ENCODE data around the gene RASL11B. TPM values are rescaled to one million over a fixed set of nuclear protein-coding genes. Genes with fewer than 3 reads are reported as not detected.
A peak's percentile ranks its signal among the peaks of the same experiment; 100 is the strongest.

RASL11B gene
- total RNA-seq, 2 experiments from 2014 or later = 0.23 to 0.25 TPM

GRCh38 chr4:52844596-52844995 lies 17.5 kb upstream of the RASL11B start:
- Mint-ChIP-seq H3K36me3 (ENCODE audit: low read depth) (no peaks in the 10 kb centered on the region), H3K4me1 (peaks cover 17% of the 10 kb centered on the region), H3K27ac (no peak overlapping the region), H3K27me3 (no peaks in the 10 kb centered on the region), H3K9me3 (ENCODE audit: low read depth) (no peaks in the 10 kb centered on the region), H3K4me3 (no peak overlapping the region)
- intact Hi-C loops (cut with DNase I, micrococcal nuclease) = loop anchor here in 1 of 2 experiments (5.0 kb wide), 1 partner anchor 52 kb away; no protein-coding TSS in a partner anchor
- no peak for DNase-seq
- CTCF ChIA-PET = interaction anchor here (1.0 to 1.1 kb wide), 2 partner anchors 9 to 22 kb away, joined by 3 read pairs; no protein-coding TSS in a partner anchor
- POLR2A ChIA-PET = no interaction called here
- ATAC-seq = peak; percentile 39

- H3K36me3 Mint-ChIP-seq (ENCODE audit: low read depth) = no peaks in the 10 kb centered on the region
- ATAC-seq (no peak), DNase-seq (no peak)
- CTCF ChIA-PET = no interaction called here
- POLR2A ChIA-PET = no interaction called here
- no peak overlapping the region for H3K27ac Mint-ChIP-seq
- H3K27me3 Mint-ChIP-seq = no peaks in the 10 kb centered on the region
- no peak overlapping the region for H3K4me3 Mint-ChIP-seq
- peaks cover 17% of the 10 kb centered on the region for H3K4me1 Mint-ChIP-seq
- intact Hi-C loops (cut with DNase I, micrococcal nuclease) = no loop called here
- no peaks in the 10 kb centered on the region for H3K9me3 Mint-ChIP-seq (ENCODE audit: low read depth)
Observed at GRCh38 chr4:52846502-52846901, 15.6 kb upstream of the RASL11B start.

GRCh38 chr4:52848254-52848653 lies 13.9 kb upstream of the RASL11B start:
- Mint-ChIP-seq H3K36me3 (ENCODE audit: low read depth) (no peaks in the 10 kb centered on the region), H3K4me1 (peaks cover 14% of the 10 kb centered on the region), H3K27ac (no peak overlapping the region), H3K9me3 (ENCODE audit: low read depth) (no peaks in the 10 kb centered on the region), H3K27me3 (no peaks in the 10 kb centered on the region), H3K4me3 (no peak overlapping the region)
- DNase-seq (no peak), ATAC-seq (no peak)
- CTCF ChIA-PET = no interaction called here
- POLR2A ChIA-PET = no interaction called here
- intact Hi-C loops (cut with DNase I, micrococcal nuclease) = no loop called here

DNA sequence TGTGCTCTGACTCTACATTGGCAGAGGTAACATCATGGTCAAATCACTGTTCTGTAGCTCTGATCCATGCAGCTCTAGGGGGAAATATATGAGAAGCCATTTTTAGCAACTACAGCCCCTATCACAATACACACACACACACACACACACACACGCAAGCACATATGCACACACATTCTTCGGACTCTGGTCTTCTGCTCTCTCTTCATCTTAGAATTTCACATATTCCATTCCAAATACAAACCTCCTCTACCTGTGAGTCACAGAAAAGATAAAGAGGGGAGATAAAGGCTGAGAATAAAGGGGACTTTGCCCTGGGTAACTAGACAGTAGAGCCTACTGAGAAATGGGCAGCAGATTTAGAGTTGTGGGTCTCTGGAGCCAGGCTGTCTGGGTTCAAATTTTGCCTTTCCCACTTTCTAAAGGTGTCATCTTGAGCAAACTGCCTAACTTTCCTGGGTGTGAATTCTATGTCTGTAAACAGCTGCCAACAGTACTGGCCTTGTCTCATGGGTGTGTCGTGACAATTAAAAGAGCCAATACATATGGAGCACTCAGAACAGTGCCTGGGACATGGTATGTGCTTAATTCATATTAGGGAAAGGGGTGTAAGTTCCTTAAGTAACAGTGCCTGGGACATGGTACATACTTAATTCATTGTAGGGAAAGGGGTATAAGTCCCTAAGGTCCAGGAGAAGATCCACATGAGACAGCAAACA lies 11.6 kb upstream of the RASL11B start:
- CTCF ChIA-PET = interaction anchor here (1.0 kb wide), 1 partner anchor 9 kb away, joined by 3 read pairs; no protein-coding TSS in a partner anchor
- Mint-ChIP-seq H3K4me3 (no peak overlapping the region), H3K9me3 (ENCODE audit: low read depth) (no peaks in the 10 kb centered on the region), H3K27ac (no peak overlapping the region), H3K36me3 (ENCODE audit: low read depth) (no peaks in the 10 kb centered on the region), H3K27me3 (peaks cover 2% of the 10 kb centered on the region), H3K4me1 (peaks cover 4% of the 10 kb centered on the region)
- intact Hi-C loops (cut with DNase I, micrococcal nuclease) = no loop called here
- POLR2A ChIA-PET = no interaction called here
- no peak for DNase-seq
- ATAC-seq = no peak

GRCh38 chr4:52852041-52852440 lies 10.1 kb upstream of the RASL11B start:
- intact Hi-C loops (cut with DNase I, micrococcal nuclease) = no loop called here
- POLR2A ChIA-PET = no interaction called here
- no peak overlapping the region for H3K4me3 Mint-ChIP-seq

DNA sequence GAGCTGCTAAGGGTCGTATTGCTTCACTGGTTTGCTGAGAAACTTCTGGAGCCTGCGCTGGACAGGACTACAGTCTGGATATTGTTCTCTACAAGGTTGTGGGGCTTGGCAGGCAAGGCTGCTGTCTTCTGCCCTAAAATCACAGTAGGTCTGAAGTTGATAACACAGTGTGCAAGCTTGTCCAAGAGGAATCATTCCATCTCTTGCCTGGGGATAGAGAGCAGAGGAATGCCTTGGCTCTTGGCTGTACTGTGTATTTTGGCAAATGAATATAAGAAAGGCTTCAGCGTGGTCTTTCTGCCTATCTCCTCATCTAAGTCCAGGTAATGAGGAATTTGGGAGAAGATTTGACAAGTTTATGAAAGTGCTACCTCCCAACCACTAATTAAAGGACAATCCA lies 9.4 kb upstream of the RASL11B start:
- ATAC-seq (no peak), DNase-seq (no peak)
- no peak overlapping the region for H3K4me3 Mint-ChIP-seq
- peaks cover 4% of the 10 kb centered on the region for H3K4me1 Mint-ChIP-seq
- H3K9me3 Mint-ChIP-seq (ENCODE audit: low read depth) = no peaks in the 10 kb centered on the region
- POLR2A ChIA-PET = no interaction called here
- CTCF ChIA-PET = interaction anchor here (0.7 to 1.1 kb wide), 2 partner anchors 8 to 12 kb away, joined by 3 read pairs; no protein-coding TSS in a partner anchor
- H3K27ac Mint-ChIP-seq = no peak overlapping the region
- intact Hi-C loops (cut with DNase I, micrococcal nuclease) = no loop called here
- no peaks in the 10 kb centered on the region for H3K36me3 Mint-ChIP-seq (ENCODE audit: low read depth)
- H3K27me3 Mint-ChIP-seq = peaks cover 12% of the 10 kb centered on the region

More at GRCh38 chr4:52852041-52852440, 10.1 kb upstream of the RASL11B start:
- Mint-ChIP-seq H3K36me3 (ENCODE audit: low read depth) (no peaks in the 10 kb centered on the region), H3K4me1 (peaks cover 4% of the 10 kb centered on the region), H3K27me3 (peaks cover 8% of the 10 kb centered on the region), H3K27ac (no peak overlapping the region), H3K9me3 (ENCODE audit: low read depth) (no peaks in the 10 kb centered on the region)
- ATAC-seq (no peak), DNase-seq (no peak)
- CTCF ChIA-PET = no interaction called here

- Mint-ChIP-seq H3K4me3 (no peak overlapping the region), H3K4me1 (peaks cover 4% of the 10 kb centered on the region), H3K36me3 (ENCODE audit: low read depth) (no peaks in the 10 kb centered on the region), H3K27ac (no peak overlapping the region), H3K9me3 (ENCODE audit: low read depth) (peaks cover 1% of the 10 kb centered on the region), H3K27me3 (peaks cover 12% of the 10 kb centered on the region)
- ATAC-seq (no peak), DNase-seq (no peak)
- ChIA-PET POLR2A (no interaction called here), CTCF (interaction anchor here (0.7 to 1.1 kb wide), 2 partner anchors 9 to 11 kb away, joined by 3 read pairs; no protein-coding TSS in a partner anchor)
- intact Hi-C loops (cut with DNase I, micrococcal nuclease) = no loop called here
Observed at GRCh38 chr4:52853351-52853750, 8.8 kb upstream of the RASL11B start.

DNA sequence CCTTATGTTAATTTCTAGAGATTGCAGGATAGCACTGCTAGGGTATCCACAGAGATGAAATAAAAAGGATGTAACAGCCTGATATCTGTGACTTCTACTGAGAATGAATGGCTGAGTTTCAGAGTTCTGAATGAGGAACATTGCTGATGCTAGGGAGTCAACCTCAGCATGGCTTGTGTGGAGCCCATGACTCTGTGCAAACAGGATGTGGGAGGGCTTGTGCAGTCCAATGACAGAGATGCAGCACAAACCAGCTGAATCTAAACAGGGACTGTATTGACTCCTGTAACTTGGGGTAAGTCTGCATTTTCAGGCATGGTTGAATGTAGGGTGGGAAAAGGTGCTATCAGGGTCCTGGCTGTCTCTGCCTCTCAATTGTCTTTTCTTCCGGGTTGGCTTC lies 5.3 kb upstream of the RASL11B start:
- no peak overlapping the region for H3K4me3 Mint-ChIP-seq
- ATAC-seq (peak; percentile 36), DNase-seq (peak; percentile 22)
- CTCF ChIA-PET = no interaction called here
- peaks cover 6% of the 10 kb centered on the region for H3K9me3 Mint-ChIP-seq (ENCODE audit: low read depth)
- peaks cover 13% of the 10 kb centered on the region for H3K4me1 Mint-ChIP-seq
- intact Hi-C loops (cut with DNase I, micrococcal nuclease) = no loop called here
- POLR2A ChIA-PET = no interaction called here
- no peak overlapping the region for H3K27ac Mint-ChIP-seq
- H3K27me3 Mint-ChIP-seq = peaks cover 34% of the 10 kb centered on the region
- no peaks in the 10 kb centered on the region for H3K36me3 Mint-ChIP-seq (ENCODE audit: low read depth)

GRCh38 chr4:52860361-52860760 lies 1.8 kb upstream of the RASL11B start:
- peaks cover 6% of the 10 kb centered on the region for H3K9me3 Mint-ChIP-seq (ENCODE audit: low read depth)
- intact Hi-C loops (cut with DNase I, micrococcal nuclease) = loop anchor here in 1 of 2 experiments (5.0 kb wide), 2 partner anchors 38 to 1018 kb away; partner anchors contain the start of gene DCUN1D4
- H3K36me3 Mint-ChIP-seq (ENCODE audit: low read depth) = peaks cover 3% of the 10 kb centered on the region
- no peak overlapping the region for H3K4me3 Mint-ChIP-seq
- DNase-seq (no peak), ATAC-seq (no peak)
- peaks cover 37% of the 10 kb centered on the region for H3K27me3 Mint-ChIP-seq
- peaks cover 11% of the 10 kb centered on the region for H3K4me1 Mint-ChIP-seq
- no peak overlapping the region for H3K27ac Mint-ChIP-seq
- CTCF ChIA-PET = interaction anchor here (0.8 to 1.2 kb wide), 2 partner anchors 16 to 1047 kb away, joined by 3 read pairs; no protein-coding TSS in a partner anchor
- POLR2A ChIA-PET = interaction anchor here (0.6 kb wide), 1 partner anchor 273 kb away, joined by 3 read pairs; no protein-coding TSS in a partner anchor

GRCh38 chr4:52861171-52861823 lies 820 bp upstream of the RASL11B start:
- ATAC-seq = no peak
- Mint-ChIP-seq H3K4me1 (peaks cover 9% of the 10 kb centered on the region), H3K9me3 (ENCODE audit: low read depth) (peaks cover 6% of the 10 kb centered on the region), H3K36me3 (ENCODE audit: low read depth) (peaks cover 3% of the 10 kb centered on the region), H3K27ac (peak overlapping the region; percentile 73), H3K4me3 (peak overlapping the region; percentile 63), H3K27me3 (peaks cover 36% of the 10 kb centered on the region)
- CTCF ChIA-PET = interaction anchor here (0.8 kb wide), 1 partner anchor 135 kb away, joined by 3 read pairs; no protein-coding TSS in a partner anchor
- intact Hi-C loops (cut with DNase I, micrococcal nuclease) = loop anchor here in 1 of 2 experiments (5.0 kb wide), 2 partner anchors 39 to 1019 kb away; partner anchors contain the start of gene DCUN1D4
- peak; percentile 14 for DNase-seq
- POLR2A ChIA-PET = no interaction called here

GRCh38 chr4:52862639-52863161 lies 583 bp downstream of the RASL11B start:
- Mint-ChIP-seq H3K4me3 (peak overlapping the region; percentile 63), H3K9me3 (ENCODE audit: low read depth) (peaks cover 6% of the 10 kb centered on the region), H3K27ac (no peak overlapping the region), H3K36me3 (ENCODE audit: low read depth) (peaks cover 3% of the 10 kb centered on the region), H3K4me1 (peaks cover 9% of the 10 kb centered on the region), H3K27me3 (peaks cover 26% of the 10 kb centered on the region)
- ChIA-PET CTCF (no interaction called here), POLR2A (no interaction called here)
- intact Hi-C loops (cut with DNase I, micrococcal nuclease) = loop anchor here (1.0 to 5.0 kb wide), 5 partner anchors 40 to 1020 kb away; partner anchors contain the start of genes DCUN1D4 (in 1 of the 2) and USP46 (in 1 of the 2)
- no peak for DNase-seq
- no peak for ATAC-seq
